ENCODE results near the gene DSC2. TPM values are rescaled to one million over a fixed set of nuclear protein-coding genes. Genes with fewer than 3 reads are reported as not detected.
"Not testable (repeated sequence)": the region's sequence is repeated elsewhere in the genome, so short reads cannot be mapped to it uniquely, and the experiment has no call there.

DSC2 gene
- total RNA-seq, 2 donors from 2014 or later, result 19.3 to 19.5 TPM

DNA sequence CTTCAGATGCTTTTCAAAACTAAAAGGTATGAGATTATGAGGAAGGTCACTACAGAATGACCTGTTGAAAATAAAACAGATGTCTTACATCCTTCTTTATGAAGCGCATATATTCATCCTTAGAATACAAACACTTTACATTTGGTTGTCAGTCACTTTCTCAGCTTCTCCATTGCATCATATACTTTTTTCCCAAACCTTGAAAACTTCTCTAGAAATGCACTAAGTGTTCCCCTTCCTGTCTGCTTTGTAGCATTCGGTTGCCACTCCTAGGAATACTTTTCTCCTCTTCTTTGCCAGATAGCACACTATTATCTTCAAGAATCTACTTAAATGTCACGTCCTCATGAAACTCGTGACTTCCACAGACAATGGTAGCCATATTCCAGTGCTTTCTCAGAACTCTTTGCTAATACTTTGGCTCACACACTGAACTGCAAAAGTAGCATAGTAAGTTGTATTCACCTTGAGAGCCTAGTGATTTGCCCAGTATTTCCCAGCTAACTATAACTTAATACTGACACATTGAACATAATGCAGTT is 32.8 kb upstream of the DSC2 start:
- TF ChIP-seq, protein P1, sequence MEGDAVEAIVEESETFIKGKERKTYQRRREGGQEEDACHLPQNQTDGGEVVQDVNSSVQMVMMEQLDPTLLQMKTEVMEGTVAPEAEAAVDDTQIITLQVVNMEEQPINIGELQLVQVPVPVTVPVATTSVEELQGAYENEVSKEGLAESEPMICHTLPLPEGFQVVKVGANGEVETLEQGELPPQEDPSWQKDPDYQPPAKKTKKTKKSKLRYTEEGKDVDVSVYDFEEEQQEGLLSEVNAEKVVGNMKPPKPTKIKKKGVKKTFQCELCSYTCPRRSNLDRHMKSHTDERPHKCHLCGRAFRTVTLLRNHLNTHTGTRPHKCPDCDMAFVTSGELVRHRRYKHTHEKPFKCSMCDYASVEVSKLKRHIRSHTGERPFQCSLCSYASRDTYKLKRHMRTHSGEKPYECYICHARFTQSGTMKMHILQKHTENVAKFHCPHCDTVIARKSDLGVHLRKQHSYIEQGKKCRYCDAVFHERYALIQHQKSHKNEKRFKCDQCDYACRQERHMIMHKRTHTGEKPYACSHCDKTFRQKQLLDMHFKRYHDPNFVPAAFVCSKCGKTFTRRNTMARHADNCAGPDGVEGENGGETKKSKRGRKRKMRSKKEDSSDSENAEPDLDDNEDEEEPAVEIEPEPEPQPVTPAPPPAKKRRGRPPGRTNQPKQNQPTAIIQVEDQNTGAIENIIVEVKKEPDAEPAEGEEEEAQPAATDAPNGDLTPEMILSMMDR (IDR thresholded peaks at IDR 0.05), result no peak
- no peaks in the 10 kb centered on the region for H3K36me3 ChIP-seq
- no peak overlapping the region for H3K27ac ChIP-seq
- no peak overlapping the region for H3K4me3 ChIP-seq
- H3K27me3 ChIP-seq, result no peaks in the 10 kb centered on the region
- DNase-seq (ENCODE audit: low spot score), result no peak
- H3K4me1 ChIP-seq, result no peaks in the 10 kb centered on the region
- H3K9me3 ChIP-seq, result no peaks in the 10 kb centered on the region

DNA sequence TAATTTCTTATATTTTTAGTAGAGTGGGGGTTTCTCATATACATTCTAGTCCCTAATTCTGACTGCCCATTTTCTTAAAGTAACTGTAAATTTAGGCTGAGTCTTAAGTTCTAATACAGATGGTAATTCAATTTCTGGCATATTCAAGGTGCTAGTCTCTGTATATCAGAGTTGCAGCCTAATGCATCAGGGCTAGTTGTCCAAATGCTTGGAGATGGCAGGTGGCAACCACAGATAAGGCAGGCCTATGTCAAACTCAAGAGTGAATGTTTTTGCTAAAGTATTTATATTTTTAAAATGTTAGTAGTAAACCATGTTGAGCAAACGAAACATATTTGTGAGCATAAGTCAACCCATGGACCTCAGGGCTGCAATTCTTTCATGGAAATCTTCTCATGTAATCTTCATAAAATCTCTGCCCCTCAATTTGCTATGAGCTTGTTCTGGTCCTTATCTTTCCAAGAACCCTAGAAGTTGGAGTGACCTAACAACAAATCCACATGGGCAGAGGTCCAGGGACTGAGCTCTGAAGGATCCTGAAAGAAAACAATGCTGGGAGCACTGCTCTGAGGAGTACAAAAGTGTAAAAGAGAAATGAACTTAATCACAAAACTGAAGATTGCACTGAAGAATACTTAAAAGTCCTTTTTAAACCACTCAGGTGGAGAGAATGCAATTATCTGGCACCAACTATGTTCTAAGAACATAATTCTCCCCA is 27.3 kb upstream of the DSC2 start:
- H3K27me3 ChIP-seq, result no peaks in the 10 kb centered on the region
- DNase-seq (ENCODE audit: low spot score), result no peak
- TF ChIP-seq, protein P1 (IDR thresholded peaks at IDR 0.05), result no peak

DNA sequence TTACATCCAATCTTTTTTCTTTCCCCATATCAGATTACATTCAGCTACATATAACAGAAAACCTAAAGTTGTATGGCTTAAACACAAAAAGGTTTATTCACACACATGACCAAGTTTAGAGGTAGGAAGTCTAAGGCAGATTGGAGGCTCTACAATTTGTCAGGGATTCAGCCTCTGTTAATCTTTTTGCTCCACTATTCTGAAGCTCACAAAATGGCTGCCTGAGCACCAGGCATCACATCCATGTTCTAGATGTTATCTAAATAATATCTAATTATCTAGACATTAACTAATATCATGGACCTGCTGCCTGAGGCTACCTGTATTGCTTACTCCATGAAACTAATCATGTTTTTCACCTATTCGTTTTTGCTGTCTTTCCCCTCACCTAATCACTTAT is 23.7 kb upstream of the DSC2 start:
- TF ChIP-seq, protein P1 (IDR thresholded peaks at IDR 0.05), result no peak
- H3K4me3 ChIP-seq, result no peak overlapping the region
- H3K27me3 ChIP-seq, result no peaks in the 10 kb centered on the region
- no peaks in the 10 kb centered on the region for H3K36me3 ChIP-seq
- DNase-seq (ENCODE audit: low spot score), result no peak
- no peaks in the 10 kb centered on the region for H3K4me1 ChIP-seq
- peaks cover 0 to 5% of the 10 kb centered on the region in 2 donors for H3K9me3 ChIP-seq
- no peak overlapping the region for H3K27ac ChIP-seq

More for the DNA sequence above, 27.3 kb upstream of the DSC2 start:
- no peak overlapping the region for H3K27ac ChIP-seq
- no peaks in the 10 kb centered on the region for H3K36me3 ChIP-seq
- H3K4me1 ChIP-seq, result no peaks in the 10 kb centered on the region
- H3K9me3 ChIP-seq, result peaks cover 0 to 5% of the 10 kb centered on the region in 2 donors
- H3K4me3 ChIP-seq, result no peak overlapping the region

GRCh38 chr18:31123125-31123524 is 20.9 kb upstream of the DSC2 start:
- not testable (repeated sequence) for H3K36me3 ChIP-seq; H3K4me1 ChIP-seq; H3K4me3 ChIP-seq; DNase-seq (ENCODE audit: low spot score); H3K27me3 ChIP-seq; H3K27ac ChIP-seq; H3K9me3 ChIP-seq

GRCh38 chr18:31120594-31120993 is 18.4 kb upstream of the DSC2 start:
- H3K4me3 ChIP-seq, result no peak overlapping the region
- H3K27me3 ChIP-seq, result no peaks in the 10 kb centered on the region
- H3K4me1 ChIP-seq, result no peaks in the 10 kb centered on the region
- no peak for DNase-seq (ENCODE audit: low spot score)
- H3K36me3 ChIP-seq, result no peaks in the 10 kb centered on the region
- H3K27ac ChIP-seq, result no peak overlapping the region
- TF ChIP-seq, protein P1 (IDR thresholded peaks at IDR 0.05), result no peak
- no peaks in the 10 kb centered on the region for H3K9me3 ChIP-seq

GRCh38 chr18:31116853-31117595 is 14.8 kb upstream of the DSC2 start:
- no peak for DNase-seq (ENCODE audit: low spot score)
- no peaks in the 10 kb centered on the region for H3K4me1 ChIP-seq
- no peak overlapping the region for H3K4me3 ChIP-seq
- H3K27ac ChIP-seq, result no peak overlapping the region
- TF ChIP-seq, protein P1 (IDR thresholded peaks at IDR 0.05), result no peak
- H3K36me3 ChIP-seq, result no peaks in the 10 kb centered on the region
- H3K9me3 ChIP-seq, result no peaks in the 10 kb centered on the region
- no peaks in the 10 kb centered on the region for H3K27me3 ChIP-seq
